Activated CD4-positive, CD25-positive, alpha-beta regulatory T cell treated with anti-CD3 and anti-CD28 coated beads, Interleukin-2, amount 50 U/mL, for 16 hours (primary cell): ENCODE measurements around the gene CAPN5.

Source experiments
- DNase-seq: peaks from one replicate; pipeline ENCODE4 v3.0.0-alpha.2; 2020; ENCODE audit warnings: low read depth, low spot score

CAPN5 gene

DNA sequence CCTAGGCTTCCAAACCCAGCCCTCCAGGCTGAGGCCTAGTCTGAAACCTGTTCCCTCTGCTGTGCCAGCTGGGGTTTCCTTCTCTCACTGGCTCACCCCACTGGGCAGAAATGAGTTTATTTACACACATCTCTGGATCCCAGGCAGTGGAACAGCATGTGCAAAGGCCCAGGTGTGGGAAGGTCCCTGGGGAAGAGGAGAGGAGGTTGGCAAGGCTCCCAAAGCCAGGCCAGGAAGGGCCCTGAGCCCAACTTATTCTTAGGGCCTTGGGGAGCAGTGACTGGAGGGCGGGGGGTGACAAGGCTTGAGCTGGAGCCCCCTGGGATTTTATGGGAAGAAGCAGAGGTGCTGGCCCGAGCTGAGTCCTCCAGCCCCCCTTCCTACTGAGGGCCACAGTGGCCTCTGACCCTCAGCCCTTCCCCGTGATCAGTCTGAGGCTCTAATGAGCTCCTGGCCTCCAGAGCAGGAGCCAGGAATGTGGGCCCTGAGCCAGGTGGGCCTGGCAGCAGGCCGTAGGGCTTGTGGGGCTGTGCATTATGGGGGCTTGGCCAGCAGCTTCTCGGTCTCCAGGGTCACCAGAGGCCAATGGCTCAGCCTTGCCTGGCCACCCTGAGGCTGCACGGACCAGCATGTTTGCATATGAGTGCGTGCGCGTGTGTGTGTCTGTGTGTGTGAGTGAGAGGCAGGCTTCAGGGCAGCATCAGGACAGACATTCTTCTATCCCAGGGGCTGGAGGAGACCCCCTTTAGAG, 64.2 kb downstream of the CAPN5 start:
- no peak for DNase-seq

GRCh38 chr11:77131560-77131959, 64.8 kb downstream of the CAPN5 start:
- no peak for DNase-seq

- DNase-seq = no peak
Observed at GRCh38 chr11:77135069-77135468, 68.3 kb downstream of the CAPN5 start.

DNA sequence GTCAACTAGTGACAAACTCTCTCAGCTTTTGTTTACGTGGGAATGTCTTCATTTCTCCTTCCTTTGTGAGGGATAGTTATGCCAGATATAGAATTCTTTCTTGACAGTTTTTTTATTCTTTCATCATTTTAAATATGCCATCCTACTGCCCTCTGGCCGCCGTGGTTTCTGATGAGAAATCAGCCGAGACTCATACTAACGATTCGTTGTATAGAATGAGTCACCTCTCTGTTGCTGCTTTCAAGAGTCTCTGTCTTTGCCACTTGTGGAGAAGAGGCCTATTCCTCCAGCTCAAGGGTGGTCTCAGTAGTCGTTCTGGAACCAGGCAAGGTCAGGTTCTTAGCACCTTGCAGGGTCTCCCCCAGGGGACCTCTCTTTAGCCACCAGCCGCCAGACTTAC, 69.3 kb downstream of the CAPN5 start:
- no peak for DNase-seq

GRCh38 chr11:77136784-77137420, 70.1 kb downstream of the CAPN5 start:
- no peak for DNase-seq

DNA sequence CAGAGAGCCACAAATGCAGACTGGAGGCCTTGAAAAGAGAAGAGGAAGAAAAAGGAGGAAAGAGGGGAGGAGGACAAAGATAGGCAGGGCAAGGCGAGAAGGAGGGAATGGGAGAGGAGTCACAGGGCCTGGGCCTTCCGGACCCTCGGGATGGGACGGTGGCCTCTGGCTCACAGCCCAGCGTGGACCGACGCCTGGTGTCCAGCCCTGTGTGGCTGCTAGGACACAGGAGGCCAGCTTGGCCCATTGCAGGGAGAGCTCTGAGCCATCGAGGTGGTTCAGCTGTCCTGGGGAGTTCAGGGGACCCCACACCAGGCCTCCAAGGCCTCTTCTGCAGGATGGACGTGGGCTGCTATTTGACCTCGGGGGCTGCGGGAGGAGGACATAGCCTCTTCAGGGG, 70.7 kb downstream of the CAPN5 start:
- no peak for DNase-seq

- DNase-seq = no peak
Observed at GRCh38 chr11:77138106-77138649, 71.4 kb downstream of the CAPN5 start.

DNA sequence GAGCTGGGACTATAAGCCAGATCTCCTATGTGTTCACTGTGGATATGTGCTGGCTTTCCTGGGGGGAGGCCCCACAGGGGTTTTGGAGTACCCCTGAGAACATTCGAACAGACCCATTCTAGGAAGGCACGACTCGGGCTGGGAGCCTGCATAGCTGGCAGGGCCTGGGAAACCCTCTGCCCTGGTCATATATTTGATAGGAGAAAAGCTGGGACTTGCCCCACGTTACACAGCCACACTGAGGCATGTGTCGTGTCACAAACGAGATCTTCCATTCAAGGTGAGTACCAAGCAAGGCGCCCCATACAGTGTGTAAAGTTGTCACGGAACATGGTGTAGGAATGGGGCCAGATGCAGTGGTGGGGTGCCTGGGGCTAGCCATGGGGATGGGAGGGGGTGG, 72.4 kb downstream of the CAPN5 start:
- no peak for DNase-seq

DNA sequence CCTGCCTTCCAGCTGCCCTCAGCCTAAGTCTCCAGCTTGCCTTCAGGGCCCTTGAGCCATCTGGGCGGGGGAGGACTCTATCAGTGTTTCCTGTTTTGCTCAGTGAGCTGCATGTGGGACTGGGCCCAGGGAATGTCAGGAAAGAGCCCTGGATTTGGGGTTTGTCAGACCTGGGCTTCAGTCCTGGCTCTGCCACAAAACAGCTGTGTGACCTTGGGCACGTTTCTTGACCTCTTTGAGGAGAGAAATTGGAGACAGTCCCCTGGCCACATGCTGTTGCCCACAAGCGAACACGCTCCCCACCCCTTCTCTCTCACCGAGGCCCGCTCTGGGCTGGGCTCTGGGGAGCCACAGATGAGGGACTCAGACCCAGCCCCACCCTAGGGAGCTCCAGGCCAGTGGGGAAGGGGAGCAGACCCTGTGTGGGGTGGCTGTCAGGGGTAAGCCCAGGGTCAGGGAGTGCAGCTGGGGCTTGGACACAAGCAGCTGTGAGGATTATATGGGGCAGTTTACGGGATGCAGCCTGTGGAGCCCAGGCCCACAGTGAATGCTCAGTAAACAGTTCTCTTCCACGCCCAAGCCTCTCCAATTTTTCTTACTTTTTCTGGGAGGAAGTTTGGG, 73.6 kb downstream of the CAPN5 start:
- DNase-seq = no peak

- DNase-seq = no peak
Observed at GRCh38 chr11:77141034-77141433, 74.3 kb downstream of the CAPN5 start.

GRCh38 chr11:77141475-77141874, 74.7 kb downstream of the CAPN5 start:
- DNase-seq = no peak

GRCh38 chr11:77142091-77142975, 75.6 kb downstream of the CAPN5 start:
- DNase-seq = no peak

DNA sequence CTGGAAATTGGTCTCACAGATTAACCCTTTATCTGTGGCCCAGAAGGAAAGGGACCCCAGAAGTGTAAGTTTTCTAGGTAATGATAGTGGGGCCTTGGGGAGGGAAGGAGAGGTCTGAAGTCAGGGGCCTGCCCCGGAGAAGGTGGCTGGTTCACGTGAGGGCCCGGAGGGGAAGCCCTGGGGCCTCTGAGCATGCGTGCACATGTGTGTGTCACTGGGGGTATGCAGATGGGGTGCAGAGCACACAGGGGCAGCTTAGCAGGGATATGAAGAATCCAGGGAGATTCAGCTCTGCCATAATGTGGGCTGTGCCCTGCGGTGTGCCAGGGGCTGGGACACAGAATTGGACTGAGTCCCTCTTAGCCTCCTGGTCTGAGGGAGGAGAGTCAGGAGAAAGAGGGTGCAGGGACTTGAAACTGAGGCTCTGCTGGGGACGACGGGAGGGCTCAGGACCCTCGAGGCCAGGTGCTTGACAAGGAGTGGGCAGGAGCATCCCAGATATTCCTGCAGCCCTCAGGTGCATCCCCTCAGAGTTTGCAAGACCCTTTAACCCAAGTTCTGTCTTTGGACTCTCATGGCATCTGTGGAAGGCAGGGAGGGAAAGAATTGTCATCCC, 76.7 kb downstream of the CAPN5 start:
- no peak for DNase-seq

GRCh38 chr11:77144196-77144856, 77.6 kb downstream of the CAPN5 start:
- DNase-seq = no peak

GRCh38 chr11:77144857-77145428, 78.2 kb downstream of the CAPN5 start:
- no peak for DNase-seq

DNA sequence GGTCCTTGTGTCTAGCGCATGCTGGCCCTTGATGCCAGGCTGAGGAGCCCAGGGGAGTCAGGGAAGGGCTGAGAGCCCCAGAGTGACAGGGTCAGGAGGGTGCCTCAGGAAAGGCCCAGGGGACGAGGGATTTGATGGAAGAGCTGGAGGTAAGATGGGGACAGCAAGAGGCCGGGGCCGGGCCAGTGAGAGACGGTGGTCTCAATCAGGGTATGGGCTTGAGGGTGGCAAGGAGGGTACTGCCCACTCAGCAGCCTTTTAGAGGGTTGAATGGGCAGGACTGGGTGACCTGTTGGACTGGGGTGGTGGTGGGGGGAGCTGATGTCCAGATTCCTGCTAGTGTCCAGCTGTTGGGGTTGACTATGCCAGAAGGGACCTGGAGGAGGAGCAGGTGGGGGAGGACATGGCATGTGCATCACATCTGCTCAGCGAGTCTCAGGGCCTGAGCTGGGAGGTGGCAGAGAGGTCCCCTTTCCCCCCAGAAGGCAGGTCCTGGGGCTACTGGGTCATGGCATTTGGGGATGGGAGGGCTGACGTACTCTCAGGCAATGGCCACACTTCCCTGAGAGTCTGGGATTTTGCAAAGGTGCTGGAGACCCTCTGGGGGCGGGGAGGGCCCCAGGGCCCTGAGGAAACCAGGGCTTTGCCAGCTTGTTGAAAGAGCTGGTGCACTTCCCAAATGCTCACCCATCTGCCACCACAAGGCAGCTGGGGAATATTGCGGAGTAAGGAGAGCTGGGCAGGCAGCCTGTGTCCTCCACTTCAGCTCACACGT, 79.7 kb downstream of the CAPN5 start:
- no peak for DNase-seq

GRCh38 chr11:77147036-77147315, 80.2 kb downstream of the CAPN5 start:
- no peak for DNase-seq

GRCh38 chr11:77147668-77148321, 81.0 kb downstream of the CAPN5 start:
- DNase-seq = no peak

DNA sequence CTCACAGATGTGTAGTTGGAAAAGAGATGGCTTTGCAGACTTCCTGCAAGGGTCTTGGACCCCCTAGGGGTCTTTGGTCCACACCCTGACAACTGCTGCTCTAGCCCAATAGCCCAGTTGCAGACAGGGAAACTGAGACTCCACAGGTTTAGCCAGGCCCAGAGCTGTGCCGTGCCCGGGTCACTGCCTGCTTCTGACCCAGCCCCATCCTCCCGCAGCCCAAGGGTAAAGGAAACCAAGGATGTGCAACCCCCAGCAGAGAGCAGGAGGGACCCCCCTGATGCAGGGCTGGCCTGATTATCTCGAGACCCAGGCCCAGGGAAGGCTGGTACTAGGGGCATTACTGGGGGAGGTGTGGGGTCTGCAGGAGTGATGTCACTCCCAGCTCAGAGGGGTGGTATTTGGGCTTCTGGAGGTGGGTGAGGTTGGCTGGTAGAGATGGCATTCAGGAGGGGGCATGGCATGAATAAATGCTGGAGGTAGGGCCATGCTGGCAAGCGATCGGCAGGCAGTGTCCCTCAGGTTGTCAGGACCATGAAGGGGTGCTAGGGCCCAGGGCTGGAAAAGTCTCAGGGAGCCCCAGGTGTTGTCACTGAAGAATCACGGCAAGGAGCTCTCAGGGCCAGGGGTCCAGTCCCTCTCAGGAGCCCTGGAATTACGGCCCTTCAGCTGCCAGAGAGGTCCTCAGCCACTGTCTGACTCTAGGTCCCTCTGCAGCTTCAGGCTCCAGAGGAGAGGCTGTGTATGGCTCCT, 82.4 kb downstream of the CAPN5 start:
- DNase-seq = no peak
